Amygdala (tissue), 56 donors: ENCODE data around the gene NKAIN2.
"Not testable (repeated sequence)": the region's sequence is repeated elsewhere in the genome, so short reads cannot be mapped to it uniquely, and the experiment has no call there.

ENCODE experiments used
- DNase-seq, 56 donors: peaks; one replicate each; lab custom pipeline; 2025; lab: John Stamatoyannopoulos, UW

NKAIN2 gene

DNA sequence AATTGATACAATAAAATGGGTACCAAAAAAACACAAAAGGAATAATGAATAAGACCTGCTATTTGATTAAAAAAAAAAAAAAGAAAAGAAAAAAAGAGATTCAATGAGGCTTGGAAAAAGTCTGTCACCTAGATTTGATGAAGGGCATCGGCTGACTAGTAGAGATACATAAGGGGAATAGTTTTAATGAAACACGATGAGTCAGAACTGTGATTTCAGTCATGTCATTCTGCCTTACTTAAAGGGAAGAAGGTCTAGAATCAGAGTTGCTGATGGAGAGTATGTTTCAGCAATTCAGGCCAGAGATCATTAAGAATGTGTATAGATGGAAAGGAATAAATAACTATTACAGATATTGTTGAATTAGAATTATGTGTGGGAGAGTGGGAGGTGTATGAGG is 592.7 kb downstream of the NKAIN2 start:
- DNase-seq = no peak

DNA sequence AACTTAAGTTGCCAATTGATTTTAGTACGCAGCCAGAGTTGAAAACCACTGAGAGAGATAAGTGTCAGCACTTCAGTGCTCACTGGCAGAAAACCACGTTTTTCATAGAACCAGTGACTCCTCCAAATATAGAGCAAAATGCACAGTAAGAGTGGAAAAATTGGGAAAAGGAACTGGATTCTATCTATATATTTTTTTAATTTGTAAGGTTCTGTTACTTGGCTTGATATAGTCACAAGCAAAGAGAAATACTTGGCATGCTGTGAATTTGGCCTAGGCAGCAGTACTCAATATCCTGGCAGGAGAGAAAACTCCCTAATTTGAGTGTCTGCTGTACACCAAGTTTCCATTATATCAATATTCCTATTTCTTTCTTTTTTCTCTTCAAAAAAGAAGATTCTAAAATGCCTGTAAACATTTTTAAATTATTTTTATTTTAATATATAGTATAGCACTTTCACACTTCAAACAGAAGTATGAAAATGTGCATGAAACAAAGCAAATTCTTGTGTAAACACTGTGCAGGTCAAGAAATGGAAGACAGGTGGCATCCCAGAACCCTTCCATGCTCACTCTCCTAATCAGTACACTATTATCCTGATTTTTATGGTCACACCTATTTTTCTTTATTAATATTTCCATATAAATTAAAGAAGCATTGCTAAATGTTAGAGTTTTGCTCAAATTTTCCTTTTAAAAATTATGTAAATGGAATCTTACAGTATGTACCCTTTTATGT is 596.8 kb downstream of the NKAIN2 start:
- DNase-seq = no peak

DNA sequence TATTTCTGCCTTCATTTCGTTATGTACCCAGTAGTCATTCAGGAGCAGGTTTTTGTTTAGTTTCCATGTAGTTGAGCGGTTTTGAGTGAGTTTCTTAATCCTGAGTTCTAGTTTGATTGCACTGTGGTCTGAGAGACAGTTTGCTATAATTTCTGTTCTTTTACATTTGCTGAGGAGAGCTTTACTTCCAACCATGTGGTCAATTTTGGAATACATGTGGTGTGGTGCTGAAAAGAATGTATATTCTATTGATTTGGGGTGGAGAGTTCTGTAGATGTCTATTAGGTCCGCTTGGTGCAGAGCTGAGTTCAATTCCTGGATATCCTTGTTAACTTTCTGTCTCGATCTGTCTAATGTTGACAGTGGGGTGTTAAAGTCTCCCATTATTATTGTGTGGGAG is 606.8 kb downstream of the NKAIN2 start:
- DNase-seq = not testable (repeated sequence)

DNA sequence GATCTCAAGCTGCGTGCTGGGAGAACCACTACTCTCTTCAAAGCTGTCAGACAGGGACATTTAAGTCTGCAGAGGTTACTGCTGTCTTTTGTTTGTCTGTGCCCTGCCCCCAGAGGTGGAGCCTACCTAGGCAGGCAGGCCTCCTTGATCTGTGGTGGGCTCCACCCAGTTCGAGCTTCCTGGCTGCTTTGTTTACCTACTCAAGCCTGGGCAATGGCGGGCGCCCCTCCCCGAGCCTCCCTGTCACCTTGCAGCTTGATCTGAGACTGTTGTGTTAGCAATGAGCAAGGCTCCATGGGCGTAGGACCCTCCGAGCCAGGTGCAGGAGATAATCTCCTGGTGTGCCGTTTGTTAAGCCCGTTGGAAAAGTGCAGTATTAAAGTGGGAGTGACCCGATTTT is 609.0 kb downstream of the NKAIN2 start:
- DNase-seq = peak in 1 of 56 donors; percentile 0

DNA sequence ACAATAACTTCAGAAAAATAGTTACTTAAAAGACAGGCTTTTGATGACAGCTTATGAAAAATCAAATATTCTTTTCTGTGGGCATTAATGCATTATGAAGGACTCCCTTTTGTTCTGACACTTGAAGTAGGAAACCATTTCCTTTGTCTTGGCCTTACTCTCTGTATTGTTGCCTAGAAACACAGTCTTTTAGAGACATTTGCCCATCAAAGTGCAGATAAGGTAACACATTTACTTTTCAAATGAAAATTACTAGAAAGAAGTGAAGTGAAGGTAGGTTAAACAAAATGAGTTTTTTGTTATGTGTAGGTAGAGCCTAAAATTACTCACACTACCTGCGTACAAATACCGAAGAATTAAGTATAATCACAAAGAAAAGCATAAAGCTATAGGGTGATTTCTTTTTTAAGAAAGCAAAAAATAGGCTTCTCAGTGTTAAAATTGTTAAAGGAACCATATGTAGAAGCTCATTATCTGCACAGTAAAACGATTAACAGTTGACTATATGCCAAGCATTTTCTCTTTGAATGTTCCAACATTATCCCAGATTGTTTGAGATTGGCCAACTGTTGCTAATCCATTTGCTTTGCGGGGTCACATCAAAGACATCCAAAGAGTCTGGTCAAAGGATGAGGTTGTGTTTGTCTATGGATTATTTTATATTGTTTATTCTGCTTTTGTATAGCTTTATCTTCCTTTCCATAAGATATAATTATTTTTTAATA is 616.6 kb downstream of the NKAIN2 start:
- no peak for DNase-seq

DNA sequence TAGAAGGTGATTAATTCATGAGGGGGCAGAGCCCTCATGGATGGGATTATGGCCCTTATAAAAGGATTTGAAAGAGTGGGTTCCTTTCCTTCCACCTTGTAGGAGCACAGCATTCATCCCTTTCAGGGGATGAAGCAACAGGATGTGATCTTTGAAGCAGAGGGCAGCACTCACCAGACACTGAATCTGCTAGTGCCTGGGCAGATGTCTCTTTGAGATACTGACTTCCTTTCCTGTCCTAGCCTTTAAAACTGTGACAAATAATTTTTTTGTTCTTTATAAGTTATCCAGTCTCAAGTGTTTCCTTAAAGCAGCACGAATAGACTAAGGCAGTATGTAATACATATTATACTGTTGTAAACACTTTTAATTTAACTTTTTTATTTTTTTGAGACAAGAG is 620.0 kb downstream of the NKAIN2 start:
- DNase-seq = no peak

DNA sequence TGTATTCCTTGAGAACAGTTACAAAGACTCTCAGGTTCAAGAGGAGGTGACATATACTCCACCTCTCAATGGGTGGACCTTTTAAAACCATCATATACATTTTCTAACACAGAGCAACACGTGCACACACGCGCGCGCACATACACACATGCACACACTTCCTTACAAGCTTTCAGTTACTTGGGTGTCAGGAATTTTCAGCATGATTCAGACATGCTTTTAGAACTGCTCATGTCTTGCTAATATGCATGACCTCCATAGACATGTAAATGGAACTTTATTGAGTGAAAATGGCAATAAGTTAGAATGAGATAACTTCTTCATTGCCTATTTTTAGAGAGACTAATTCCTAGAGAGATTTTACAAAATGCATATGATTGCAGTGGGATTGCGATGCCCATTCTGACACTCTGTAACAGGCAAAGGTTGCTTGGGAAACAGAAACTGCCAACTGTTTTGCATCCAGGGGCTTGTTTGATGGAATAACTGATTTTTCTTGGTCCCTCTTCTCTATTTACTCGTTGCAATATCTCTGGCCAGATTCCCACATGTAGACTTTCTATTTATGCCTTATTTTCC is 627.2 kb downstream of the NKAIN2 start:
- DNase-seq = no peak

DNA sequence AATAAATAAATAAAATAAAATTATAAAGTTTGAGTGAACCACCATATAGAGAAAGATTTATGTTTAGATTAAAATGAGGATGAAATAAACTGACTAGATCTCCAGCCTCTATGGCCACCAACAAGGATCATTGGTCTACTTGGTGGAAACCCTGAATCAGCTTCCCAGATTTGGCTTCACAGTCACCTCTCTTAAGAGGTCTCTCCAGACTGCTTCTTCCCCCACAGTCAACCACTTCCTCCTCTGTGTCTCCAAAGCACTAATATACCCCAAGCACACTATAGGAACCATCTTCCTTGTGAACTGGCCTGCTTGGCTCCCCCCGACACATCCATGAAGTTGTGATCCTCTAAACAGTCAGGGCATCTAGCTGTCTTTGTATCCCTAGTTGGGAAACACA is 629.0 kb downstream of the NKAIN2 start:
- no peak for DNase-seq

DNA sequence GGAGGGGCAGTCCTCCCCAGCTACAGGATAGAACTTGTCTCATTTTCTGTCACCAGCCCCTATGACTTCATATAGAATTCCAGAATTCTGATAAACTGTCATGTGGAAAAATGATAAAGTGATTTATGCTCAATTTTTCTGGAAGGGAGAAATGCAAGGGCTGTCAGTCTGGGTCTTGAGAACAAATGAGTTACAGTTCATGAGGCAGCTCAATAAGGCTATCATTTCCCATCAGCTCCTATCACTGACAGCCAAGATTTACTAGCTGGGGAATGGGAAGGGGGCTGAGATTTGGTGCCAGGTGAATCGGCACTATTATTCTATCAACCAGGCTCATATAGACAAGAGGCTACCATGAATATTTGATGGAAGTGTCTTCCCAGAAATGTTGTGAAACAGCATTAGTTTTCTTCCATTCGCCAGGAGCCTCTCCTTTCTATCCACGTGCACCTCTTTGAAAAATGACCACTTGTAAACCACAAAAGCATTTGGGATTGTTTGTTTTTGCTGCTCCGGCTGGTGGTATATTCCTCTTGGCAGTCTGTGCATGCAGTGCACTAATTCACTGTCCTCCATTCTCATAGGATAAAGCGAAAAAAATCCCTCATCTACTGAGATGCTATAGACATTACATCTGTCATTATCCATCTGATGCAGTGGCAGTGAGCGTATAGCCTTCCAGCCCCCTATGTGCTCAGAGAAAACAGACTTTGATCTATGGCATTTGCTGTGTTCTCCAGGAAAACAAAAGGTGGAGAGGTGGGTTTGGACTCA is 629.9 kb downstream of the NKAIN2 start:
- DNase-seq = no peak

DNA sequence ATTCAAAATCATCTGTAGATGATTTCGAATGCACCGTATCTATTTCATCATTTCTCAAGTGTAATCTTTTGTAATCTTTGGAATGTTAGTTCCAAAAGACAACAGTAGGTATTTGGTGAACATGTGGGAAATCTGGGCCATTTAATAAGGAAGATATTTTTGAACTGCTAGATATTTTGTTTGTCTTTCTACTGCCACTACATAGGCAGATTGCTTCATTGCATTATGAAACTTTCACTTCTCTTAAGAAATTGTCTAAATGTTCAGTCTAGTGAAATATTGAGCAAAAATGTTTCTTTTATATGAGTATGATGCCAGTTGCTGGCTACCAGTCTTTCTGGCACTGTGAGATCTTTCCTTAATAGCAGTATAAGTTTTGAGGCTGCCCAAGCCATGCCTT is 630.8 kb downstream of the NKAIN2 start:
- no peak for DNase-seq

DNA sequence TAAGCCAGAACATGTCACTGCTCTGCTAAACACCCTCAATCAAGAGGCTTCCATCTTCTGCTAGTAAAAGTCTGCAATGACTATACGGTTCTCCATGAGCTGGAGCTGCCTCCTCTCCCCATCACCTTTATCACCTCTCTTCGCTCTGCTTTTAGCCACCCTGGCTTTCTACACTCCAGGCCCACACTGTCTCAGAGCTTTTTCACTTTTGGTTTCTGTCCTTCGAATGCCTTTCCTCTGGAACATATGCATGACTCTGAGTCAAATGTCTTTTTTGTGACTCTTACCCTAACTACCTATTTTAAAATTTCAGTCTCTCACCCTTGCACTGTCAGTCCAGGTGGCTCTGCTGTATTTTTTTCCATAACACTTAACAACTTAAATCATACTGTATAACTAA is 633.1 kb downstream of the NKAIN2 start:
- DNase-seq = no peak

DNA sequence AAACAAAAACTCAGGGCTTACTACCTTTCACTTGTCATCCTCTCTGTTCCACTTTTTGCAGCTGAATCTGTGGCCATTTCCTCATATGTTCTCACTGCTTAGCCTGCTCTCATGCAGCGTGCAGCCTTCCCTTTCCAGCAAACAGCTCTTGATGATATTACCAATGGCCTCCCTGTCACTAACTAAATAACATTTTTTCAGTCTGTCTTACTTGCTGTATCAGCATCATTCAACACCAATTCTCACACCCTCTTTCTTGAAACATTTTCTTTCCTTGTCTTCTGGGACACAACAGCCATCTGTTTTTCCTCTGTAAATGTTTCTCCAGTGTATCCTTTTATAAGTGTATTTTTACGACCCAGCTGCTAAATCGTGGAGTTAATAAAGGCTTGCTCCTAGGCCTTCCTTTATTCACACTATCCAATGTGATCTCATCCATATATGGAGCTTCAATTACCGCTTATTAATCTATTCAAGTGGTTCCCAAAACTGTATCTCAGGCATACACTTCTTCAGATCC is 634.9 kb downstream of the NKAIN2 start:
- DNase-seq = no peak

DNA sequence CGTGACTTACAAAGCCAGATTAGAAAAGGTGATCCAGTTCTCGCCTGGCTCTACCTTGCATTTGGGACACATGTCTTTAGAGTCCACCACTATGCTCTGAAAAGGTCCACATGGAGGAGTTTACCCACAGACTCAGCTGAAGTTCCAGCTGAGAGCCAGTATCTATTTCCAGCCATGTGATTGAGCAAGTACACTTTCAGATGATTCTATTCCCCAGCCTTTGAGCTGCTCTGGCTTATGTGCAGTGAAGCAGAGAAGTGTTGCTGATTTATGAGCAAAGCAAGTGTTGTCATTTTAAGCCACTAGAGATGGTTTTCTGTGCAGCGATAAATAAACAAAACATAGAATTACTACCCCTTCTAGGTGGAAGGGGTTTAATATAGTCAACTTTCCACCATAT is 637.8 kb downstream of the NKAIN2 start:
- DNase-seq = no peak

DNA sequence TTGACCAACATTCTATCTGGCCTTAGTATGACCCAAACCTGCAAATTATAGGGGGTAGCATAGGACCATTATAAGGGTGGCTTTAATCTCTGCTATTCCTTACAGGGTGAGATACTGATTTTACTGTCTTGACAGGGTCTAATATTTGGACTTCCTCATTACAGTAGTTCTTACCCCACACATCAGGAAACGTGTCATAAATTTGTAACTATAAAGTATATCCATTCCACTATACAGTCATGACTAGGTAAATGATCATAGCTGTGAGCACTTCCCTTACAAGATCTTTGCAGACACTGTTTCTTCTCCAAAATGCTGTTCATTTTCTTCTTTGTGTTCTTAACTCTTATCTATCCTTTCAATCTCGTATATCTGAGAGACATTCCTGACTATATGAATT is 639.9 kb downstream of the NKAIN2 start:
- DNase-seq = no peak

DNA sequence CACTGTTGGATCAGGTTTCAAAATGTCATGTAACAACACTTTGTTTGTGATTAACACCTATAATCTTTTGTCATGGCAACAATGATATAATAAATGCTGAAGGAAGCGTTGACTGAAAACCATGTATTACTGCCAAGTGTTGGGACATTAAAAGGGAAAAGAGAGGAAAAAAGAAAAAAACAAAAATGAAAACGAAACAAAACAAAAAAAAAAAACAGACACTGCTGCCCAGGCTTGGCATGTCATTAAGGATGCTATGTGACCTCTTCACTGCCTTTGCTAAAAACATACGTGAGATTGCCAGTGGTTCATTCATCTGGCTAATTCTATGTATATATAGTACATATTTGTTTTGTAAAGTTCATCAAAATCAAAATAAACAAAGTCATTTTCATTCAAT is 641.9 kb downstream of the NKAIN2 start:
- DNase-seq = no peak

DNA sequence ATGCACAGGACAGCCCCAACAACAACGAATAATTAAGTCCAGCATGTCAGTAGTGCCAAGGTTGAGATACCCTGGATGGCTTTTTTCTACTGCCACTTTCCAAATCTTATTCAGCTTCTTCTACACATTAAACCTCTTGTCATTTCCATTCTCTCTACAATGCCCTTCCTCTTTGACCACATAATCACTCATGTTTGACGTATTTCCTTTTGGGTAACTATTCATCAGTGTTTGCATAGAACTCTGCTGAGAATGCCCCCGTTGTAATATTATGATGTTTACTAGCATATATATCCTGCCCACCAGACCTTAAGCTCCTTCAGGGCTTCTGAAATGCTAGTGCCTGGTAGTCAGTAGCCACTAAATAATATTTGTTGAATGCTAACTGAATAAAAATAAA is 643.3 kb downstream of the NKAIN2 start:
- DNase-seq = no peak

DNA sequence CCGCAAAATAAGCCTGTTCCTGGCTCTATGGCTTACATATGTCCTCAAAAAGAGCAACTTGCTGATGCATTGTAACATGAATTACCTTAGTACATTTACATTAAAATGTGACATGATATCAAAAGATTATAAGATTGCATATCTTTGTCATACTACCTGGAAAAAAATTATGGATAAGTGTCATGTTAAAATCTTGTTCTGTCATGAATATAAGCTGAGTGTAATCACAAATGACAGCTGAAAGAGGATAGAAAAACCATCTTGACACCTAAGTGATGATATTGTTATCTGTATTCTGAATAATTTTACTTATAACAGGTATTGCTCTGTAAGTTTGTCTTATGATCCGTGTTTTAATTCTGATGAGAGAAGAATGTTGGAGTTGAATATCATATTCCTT is 655.6 kb downstream of the NKAIN2 start:
- DNase-seq = no peak

DNA sequence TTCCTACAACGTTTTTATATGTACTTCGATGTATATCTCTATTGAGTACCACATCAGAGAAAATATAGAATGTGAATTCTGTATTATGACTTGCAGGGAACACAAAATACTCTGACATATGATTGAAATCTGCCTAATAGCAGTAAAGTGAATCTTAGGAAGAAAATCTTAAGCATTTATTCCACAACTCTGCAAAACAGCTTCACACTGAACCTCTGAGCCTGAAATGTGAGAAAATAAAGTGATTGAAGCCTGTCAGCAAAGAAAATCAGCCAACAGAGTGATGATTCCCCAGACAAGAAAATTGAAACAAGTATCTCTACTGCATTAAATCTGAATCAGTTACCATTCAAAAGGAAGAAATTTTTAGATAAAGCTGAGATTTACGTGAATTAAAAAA is 659.1 kb downstream of the NKAIN2 start:
- DNase-seq = no peak

DNA sequence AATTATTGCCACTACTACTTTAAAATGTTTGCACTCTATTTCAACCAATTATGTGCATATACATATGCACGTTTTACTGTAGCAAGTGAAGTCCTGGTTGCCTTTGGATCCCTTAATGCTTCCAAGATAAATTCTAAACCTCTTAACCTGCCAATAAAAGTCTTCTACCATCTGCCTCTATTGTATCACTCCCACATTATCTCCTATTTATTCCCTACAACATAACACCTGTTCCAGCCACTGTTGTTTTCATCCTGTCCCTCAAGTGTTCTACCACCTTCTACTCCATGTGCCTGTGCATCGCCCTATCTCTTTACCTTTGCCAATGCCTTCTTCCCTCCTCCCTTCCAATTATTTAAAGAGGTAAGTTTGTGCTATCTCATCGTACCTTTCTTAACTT is 659.6 kb downstream of the NKAIN2 start:
- no peak for DNase-seq

DNA sequence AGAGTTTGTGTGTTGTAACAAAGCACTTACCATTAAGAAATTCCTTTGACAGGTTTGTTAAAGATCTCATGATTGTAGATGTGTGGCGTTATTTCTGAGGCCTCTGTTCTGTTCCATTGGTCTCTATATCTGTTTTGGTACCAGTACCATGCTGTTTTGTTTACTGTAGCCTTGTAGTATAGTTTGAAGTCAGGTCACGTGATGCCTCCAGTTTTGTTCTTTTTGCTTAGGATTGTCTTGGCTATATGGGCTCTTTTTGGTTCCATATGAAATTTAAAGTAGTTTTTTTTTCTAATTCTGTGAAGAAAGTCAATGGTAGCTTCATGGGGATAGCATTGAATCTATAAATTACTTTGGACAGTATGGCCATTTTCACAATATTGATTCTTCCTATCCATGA is 660.9 kb downstream of the NKAIN2 start:
- not testable (repeated sequence) for DNase-seq

DNA sequence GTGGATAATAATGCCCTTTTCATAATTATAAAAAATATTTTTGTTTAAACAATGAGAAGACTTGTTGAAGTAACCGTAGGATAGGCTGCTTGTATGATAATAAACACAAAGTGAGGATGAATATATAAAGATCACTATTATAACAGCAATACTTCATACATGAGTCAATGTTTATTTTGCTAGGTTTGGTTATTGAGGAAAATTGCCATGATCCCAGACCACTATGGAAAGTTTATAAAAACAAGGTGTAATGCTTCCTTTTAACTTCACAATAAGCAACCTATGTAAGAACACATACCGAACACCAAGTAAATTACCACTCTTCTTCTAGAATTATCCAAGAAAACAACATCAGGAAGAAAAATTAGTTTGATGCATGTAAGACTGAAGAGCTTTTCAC is 663.3 kb downstream of the NKAIN2 start:
- DNase-seq = no peak
